Trophoblast cell (in vitro differentiated cells and primary cell): ENCODE measurements around the gene CNTNAP1.

Source experiments
- DNase-seq, 2 donors: peaks; one replicate each; pipeline ENCODE4 v3.0.0-alpha.2; 2016
- H2AFZ ChIP-seq: 2 replicates; pipeline ENCODE4 v1.6.1; 2013; ENCODE audit warnings: low read length, moderate library complexity, mild to moderate bottlenecking; ENCODE audit not compliant: insufficient read depth, poor library complexity
- H2AK5ac ChIP-seq: 2 replicates; pipeline ENCODE4 v1.6.1; 2013; ENCODE audit warnings: mild to moderate bottlenecking, low read length
- H2BK120ac ChIP-seq: 2 replicates; pipeline ENCODE4 v1.6.1; 2013; ENCODE audit warnings: low read length, mild to moderate bottlenecking, moderate library complexity; ENCODE audit not compliant: insufficient read depth, poor library complexity
- H2BK12ac ChIP-seq: 2 replicates; pipeline ENCODE4 v1.6.1; 2013; ENCODE audit warnings: mild to moderate bottlenecking, low read length, moderate library complexity
- H2BK5ac ChIP-seq: 2 replicates; pipeline ENCODE4 v1.6.1; 2013; ENCODE audit warnings: low read length, low read depth, moderate library complexity, mild to moderate bottlenecking; ENCODE audit not compliant: poor library complexity
- H3K14ac ChIP-seq: 2 replicates; pipeline ENCODE4 v1.6.1; 2013; ENCODE audit warnings: mild to moderate bottlenecking, low read length
- H3K18ac ChIP-seq: 2 replicates; pipeline ENCODE4 v1.6.1; 2013; ENCODE audit warnings: mild to moderate bottlenecking, low read length
- H3K23ac ChIP-seq: 2 replicates; pipeline ENCODE4 v1.6.1; 2013; ENCODE audit warnings: low read length
- H3K27ac ChIP-seq: 2 replicates; pipeline ENCODE4 v1.5.1; 2013; ENCODE audit warnings: low read depth, mild to moderate bottlenecking, inconsistent platforms, low read length, moderate library complexity
- H3K27me3 ChIP-seq: 2 replicates; pipeline ENCODE4 v1.6.1; 2013; ENCODE audit warnings: inconsistent platforms, mild to moderate bottlenecking, low read length, moderate library complexity; ENCODE audit not compliant: insufficient read depth
- H3K36me3 ChIP-seq, 2 experiments: 1 replicate in 1 of 2; 2 replicates in 1 of 2; pipeline ENCODE4 v1.6.1; 2013; ENCODE audit warnings: low read length in 2 of 2, mild to moderate bottlenecking in 2 of 2, moderate library complexity in 1 of 2; ENCODE audit not compliant: insufficient read depth in 2 of 2, control insufficient read depth in 1 of 2
- H3K4ac ChIP-seq: 2 replicates; pipeline ENCODE4 v1.6.1; 2013; ENCODE audit warnings: low read depth, mild to moderate bottlenecking, low read length, moderate library complexity
- H3K4me1 ChIP-seq, 2 experiments: 1 replicate in 1 of 2; 2 replicates in 1 of 2; pipeline ENCODE4 v1.6.1; 2013; ENCODE audit warnings: low read length in 2 of 2, mild to moderate bottlenecking in 2 of 2, moderate library complexity in 1 of 2; ENCODE audit not compliant: insufficient read depth in 2 of 2, control insufficient read depth in 1 of 2
- H3K4me2 ChIP-seq: 2 replicates; pipeline ENCODE4 v1.6.1; 2013; ENCODE audit warnings: inconsistent platforms, mild to moderate bottlenecking, low read length, moderate library complexity
- H3K4me3 ChIP-seq: 2 replicates; pipeline ENCODE4 v1.5.1; 2013; ENCODE audit warnings: mild to moderate bottlenecking, low read depth, low read length, inconsistent platforms
- H3K79me1 ChIP-seq: one replicate; pipeline ENCODE4 v1.6.1; 2013; ENCODE audit warnings: low read length
- H3K79me2 ChIP-seq: 2 replicates; pipeline ENCODE4 v1.6.1; 2013; ENCODE audit warnings: low read length, mild to moderate bottlenecking; ENCODE audit not compliant: control insufficient read depth, insufficient read depth, poor library complexity
- H3K9ac ChIP-seq: 2 replicates; pipeline ENCODE4 v1.6.1; 2013; ENCODE audit warnings: mild to moderate bottlenecking, low read length
- H3K9me3 ChIP-seq: 2 replicates; pipeline ENCODE4 v1.6.1; 2013; ENCODE audit warnings: low read depth, mild to moderate bottlenecking, control low read depth, inconsistent platforms, low read length; ENCODE audit not compliant: insufficient read depth
- H4K12ac ChIP-seq: 2 replicates; pipeline ENCODE4 v1.6.1; 2013; ENCODE audit warnings: low read depth, mild to moderate bottlenecking, low read length, moderate library complexity
- H4K8ac ChIP-seq: 2 replicates; pipeline ENCODE4 v1.6.1; 2013; ENCODE audit warnings: low read depth, mild to moderate bottlenecking, low read length, moderate library complexity
- H4K91ac ChIP-seq: one replicate; pipeline ENCODE4 v1.6.1; 2013; ENCODE audit warnings: low read depth, mild to moderate bottlenecking, low read length, moderate library complexity
- WGBS: extraction: QIAGEN DNeasy Blood & Tissue Kit; methylation state at CpG from one replicate; pipeline ENCODE4 v1.1.7; 2013; ENCODE audit warnings: missing lambda C conversion rate; ENCODE audit not compliant: insufficient read length, insufficient coverage; ENCODE audit errors: extremely low coverage; 5-methylcytosine and 5-hydroxymethylcytosine counted together

CNTNAP1 gene

DNA sequence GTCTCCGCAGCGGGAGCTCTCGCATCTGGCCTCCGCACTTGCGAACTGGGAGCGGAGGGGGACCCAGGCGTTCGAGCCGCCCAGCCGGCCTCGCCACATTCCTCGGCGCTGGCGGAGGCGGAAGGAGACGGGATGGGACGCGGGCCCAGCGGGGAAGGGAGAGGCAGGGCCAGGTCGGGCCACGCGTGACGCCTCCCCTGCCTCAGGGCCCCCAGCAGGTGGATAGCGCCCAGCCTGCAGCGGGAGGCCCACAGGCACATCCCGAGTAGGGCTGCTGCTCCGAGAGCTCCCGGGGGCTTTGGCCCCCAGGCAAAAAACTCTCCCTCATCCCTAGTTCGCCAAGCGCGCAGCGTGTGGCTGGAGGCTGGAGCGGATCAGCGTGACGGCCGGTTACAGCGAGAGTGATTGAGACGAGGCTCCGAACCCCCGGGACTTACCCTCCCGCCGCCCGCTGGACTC is 6.3 kb upstream of the CNTNAP1 start:
- Histone ChIP-seq H2AK5ac (peak overlapping the region; percentile 70), H2BK5ac (no peak overlapping the region), H3K4me3 (peak overlapping the region; percentile 85), H3K79me2 (peaks cover 9% of the 10 kb centered on the region), H3K4me2 (peak overlapping the region; percentile 93), H3K4me1 (peaks cover 36 to 44% of the 10 kb centered on the region in 2 experiments), H3K14ac (peak overlapping the region; percentile 16), H3K36me3 (peaks cover 14 to 16% of the 10 kb centered on the region in 2 experiments), H4K91ac (peak overlapping the region; percentile 53), H3K27ac (no peak overlapping the region), H4K8ac (no peak overlapping the region), H3K23ac (no peak overlapping the region), H2AFZ (no peak overlapping the region), H3K4ac (peak overlapping the region; percentile 5), H4K12ac (peak overlapping the region; percentile 0), H2BK120ac (no peak overlapping the region), H2BK12ac (no peak overlapping the region), H3K9ac (no peak overlapping the region), H3K27me3 (peaks cover 7% of the 10 kb centered on the region), H3K9me3 (peaks cover 2% of the 10 kb centered on the region), H3K79me1 (peaks cover 32% of the 10 kb centered on the region), H3K18ac (peak overlapping the region; percentile 62)
- WGBS, result no CpG with 5 or more reads among the region's 43 CpGs
- peak; percentile 63 to 65 for DNase-seq

DNA sequence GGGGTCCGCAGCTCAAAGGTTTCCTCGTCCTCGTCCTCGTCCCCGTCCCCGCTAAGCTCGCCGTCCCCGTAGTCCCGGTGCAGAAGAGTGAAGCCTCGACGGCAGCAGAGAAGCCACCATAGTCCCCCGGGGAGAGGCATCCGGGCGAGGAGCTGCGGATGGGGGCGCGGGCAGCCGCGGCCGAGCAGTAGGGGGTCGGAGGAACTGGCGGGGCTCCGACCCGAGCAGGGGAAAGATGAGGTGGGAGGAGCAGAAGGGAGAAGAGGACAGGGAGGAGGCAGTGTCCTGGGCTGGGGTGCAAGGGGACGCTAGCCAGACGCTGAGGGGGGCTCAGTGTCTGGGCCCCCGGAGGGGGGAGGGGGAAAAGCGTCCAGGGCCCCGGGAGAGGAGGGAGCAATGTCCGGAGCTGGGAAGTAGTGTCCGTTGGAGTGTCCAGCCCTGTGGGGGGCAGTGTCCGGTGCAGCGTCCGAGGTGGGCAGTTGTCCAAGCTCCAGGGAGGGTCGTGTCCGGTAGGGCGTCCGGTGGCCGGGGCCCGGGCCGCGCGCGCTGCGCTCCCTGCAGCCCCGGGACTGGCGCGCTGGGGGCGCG is 5.8 kb upstream of the CNTNAP1 start, which contains the start of gene PLEKHH3:
Gene PLEKHH3 (minus strand): TSS at position 571 of the 588 bp plus-strand sequence. CDS start 431 bp downstream, at position 140.
- Histone ChIP-seq H4K91ac (peak within 1 kb of the TSS; percentile 88), H3K4ac (peak within 1 kb of the TSS; percentile 5), H3K36me3 (peaks cover 10 to 12% of the 10 kb centered on the region in 2 experiments), H3K27me3 (peaks cover 8% of the 10 kb centered on the region), H3K79me2 (peaks cover 9% of the 10 kb centered on the region), H3K9me3 (peaks cover 3% of the 10 kb centered on the region), H4K12ac (peak within 1 kb of the TSS; percentile 68), H2BK120ac (peak within 1 kb of the TSS; percentile 48), H2BK12ac (peak within 1 kb of the TSS; percentile 69), H2AK5ac (peak within 1 kb of the TSS; percentile 70), H3K14ac (peak within 1 kb of the TSS; percentile 41), H2BK5ac (peak within 1 kb of the TSS; percentile 98), H3K4me3 (peak within 1 kb of the TSS; percentile 85), H3K18ac (peak within 1 kb of the TSS; percentile 62), H3K4me2 (peak within 1 kb of the TSS; percentile 93), H4K8ac (peak within 1 kb of the TSS; percentile 69), H3K23ac (no peak within 1 kb of the TSS), H2AFZ (peak within 1 kb of the TSS; percentile 67), H3K27ac (peak within 1 kb of the TSS; percentile 96), H3K79me1 (peaks cover 32% of the 10 kb centered on the region), H3K9ac (peak within 1 kb of the TSS; percentile 60), H3K4me1 (peaks cover 36 to 44% of the 10 kb centered on the region in 2 experiments)
- DNase-seq, result no peak
- no CpG with 5 or more reads among the region's 51 CpGs for WGBS

DNA sequence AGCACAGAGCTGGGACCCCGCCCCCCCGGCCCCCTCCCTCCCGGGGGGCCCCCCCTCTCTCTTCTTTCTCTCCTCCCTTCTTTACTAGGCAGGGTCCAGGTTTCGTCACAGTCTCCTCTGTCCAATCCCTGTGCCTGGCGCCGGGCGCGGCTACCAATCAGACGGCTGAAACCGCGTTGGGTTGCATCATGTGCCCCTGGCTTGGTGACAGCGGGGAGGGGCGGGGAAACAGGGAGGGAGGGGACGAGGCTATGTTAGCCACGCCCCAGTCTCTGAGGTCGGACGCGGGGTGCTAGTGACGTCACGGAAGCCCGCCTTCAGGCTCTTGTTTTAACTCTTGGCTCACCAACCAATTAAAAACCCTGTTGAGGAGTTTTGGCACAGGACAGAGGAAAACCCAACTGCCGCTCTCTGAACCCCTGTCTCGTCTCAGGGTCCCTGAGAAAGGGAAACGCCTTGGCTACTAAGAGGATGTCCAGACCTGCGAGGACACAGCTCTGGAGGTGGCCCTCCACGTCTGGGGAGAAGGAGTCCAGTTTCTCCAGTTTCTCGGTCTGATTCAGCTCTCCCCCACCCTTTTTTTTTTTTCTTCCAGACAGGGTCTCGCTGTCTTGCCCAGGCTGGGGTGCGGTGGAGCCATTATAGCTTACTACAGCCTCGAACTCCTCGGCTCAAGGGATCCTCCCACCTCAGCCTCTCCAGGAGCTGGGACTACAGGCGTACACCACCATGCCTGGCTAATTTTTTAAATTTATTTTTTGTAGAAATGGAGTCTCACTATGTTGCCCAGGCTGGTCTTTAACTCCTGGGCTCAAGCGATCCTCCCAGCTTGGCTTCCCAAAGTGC is 5.1 kb upstream of the CNTNAP1 start:
- Histone ChIP-seq H3K4me1 (peaks cover 37 to 45% of the 10 kb centered on the region in 2 experiments), H3K23ac (no peak overlapping the region), H3K4me2 (peak overlapping the region; percentile 93), H4K12ac (peak overlapping the region; percentile 68), H2AFZ (peak overlapping the region; percentile 67), H2BK120ac (peak overlapping the region; percentile 48), H2BK5ac (peak overlapping the region; percentile 98), H3K4ac (no peak overlapping the region), H3K36me3 (peaks cover 8 to 9% of the 10 kb centered on the region in 2 experiments), H4K8ac (peak overlapping the region; percentile 69), H3K27me3 (peaks cover 14% of the 10 kb centered on the region), H2BK12ac (peak overlapping the region; percentile 69), H3K27ac (peak overlapping the region; percentile 96), H3K14ac (peak overlapping the region; percentile 41), H2AK5ac (no peak overlapping the region), H3K9me3 (peaks cover 3% of the 10 kb centered on the region), H3K18ac (no peak overlapping the region), H3K79me1 (peaks cover 32% of the 10 kb centered on the region), H3K79me2 (peaks cover 9% of the 10 kb centered on the region), H3K9ac (no peak overlapping the region), H3K4me3 (peak overlapping the region; percentile 85), H4K91ac (peak overlapping the region; percentile 88)
- no CpG with 5 or more reads among the region's 33 CpGs for WGBS
- peak; percentile 98 to 99 for DNase-seq
